Loucy (cell line): ENCODE measurements around the gene SSTR5.

Experiments
- H2AFZ ChIP-seq: fragments of 200-600 bp; sonication (generic); 2 replicates; pipeline ENCODE4 v1.6.0; 2016; ENCODE audit warnings: antibody characterized with exemption, mild to moderate bottlenecking, low read length, moderate library complexity
- H3F3A ChIP-seq: fragments of 200-600 bp; 2 replicates; pipeline ENCODE4 v1.6.0; 2016; ENCODE audit warnings: antibody characterized with exemption, low read depth, mild to moderate bottlenecking
- H3K27me3 ChIP-seq: fragments of 200-600 bp; sonication (generic); 2 replicates; pipeline ENCODE4 v1.6.1; 2014; ENCODE audit warnings: low read length, mild to moderate bottlenecking; ENCODE audit not compliant: insufficient read depth, poor library complexity, severe bottlenecking
- H3K36me3 ChIP-seq: fragments of 200-600 bp; sonication (generic); 2 replicates; pipeline ENCODE4 v1.6.1; 2016; ENCODE audit warnings: low read length; ENCODE audit not compliant: insufficient read depth
- H3K4me1 ChIP-seq: fragments of 200-600 bp; sonication (generic); 2 replicates; pipeline ENCODE4 v1.5.1; 2014; ENCODE audit warnings: low read length, mild to moderate bottlenecking; ENCODE audit not compliant: insufficient read depth, poor library complexity, severe bottlenecking
- H3K4me2 ChIP-seq: fragments of 200-600 bp; sonication (generic); 2 replicates; pipeline ENCODE4 v1.6.0; 2014; ENCODE audit warnings: antibody characterized with exemption, low read length, low read depth, mild to moderate bottlenecking; ENCODE audit not compliant: poor library complexity, severe bottlenecking
- H3K4me3 ChIP-seq: fragments of 200-600 bp; sonication (generic); 2 replicates; pipeline ENCODE4 v1.5.1; 2014; ENCODE audit warnings: low read length, mild to moderate bottlenecking, mixed read lengths; ENCODE audit not compliant: poor library complexity, severe bottlenecking
- H3K79me2 ChIP-seq: fragments of 200-600 bp; sonication (generic); 2 replicates; pipeline ENCODE4 v1.6.1; 2014; ENCODE audit warnings: low read length; ENCODE audit not compliant: insufficient read depth
- H3K9ac ChIP-seq: fragments of 200-600 bp; sonication (generic); 2 replicates; pipeline ENCODE4 v1.6.0; 2014; ENCODE audit warnings: mild to moderate bottlenecking, low read depth, low read length, moderate library complexity; ENCODE audit not compliant: poor library complexity, severe bottlenecking
- H3K9me2 ChIP-seq: fragments of 200-600 bp; sonication (generic); replicated peaks from 2 replicates; pipeline ENCODE4 v1.6.1; 2016; ENCODE audit warnings: low read depth, low read length, mixed read lengths
- H3K9me3 ChIP-seq: fragments of 200-600 bp; sonication (generic); 2 replicates; pipeline ENCODE4 v1.6.1; 2014; ENCODE audit warnings: mild to moderate bottlenecking, antibody characterized with exemption, low read length, low read depth; ENCODE audit not compliant: insufficient read depth
- H4K20me1 ChIP-seq: fragments of 200-600 bp; sonication (generic); 2 replicates; pipeline ENCODE4 v1.6.0; 2014; ENCODE audit warnings: antibody characterized with exemption, low read length, mild to moderate bottlenecking; ENCODE audit not compliant: insufficient read depth, poor library complexity, severe bottlenecking
- CTCF ChIP-seq: fragments of 200-600 bp; sonication (generic); conservative IDR thresholded peaks from 2 replicates; pipeline ENCODE4 v1.5.1; 2014; ENCODE audit warnings: mild to moderate bottlenecking, antibody characterized with exemption, low read length
- EZH2phosphoT487 ChIP-seq: fragments of 200-600 bp; IDR thresholded peaks from 2 replicates; pipeline ENCODE4 v1.6.1; 2018; ENCODE audit warnings: antibody characterized with exemption, mild to moderate bottlenecking, moderate library complexity, borderline replicate concordance

Gene SSTR5

GRCh38 chr16:1030473-1030901 lies 42.1 kb upstream of the SSTR5 start:
- Histone ChIP-seq H3K4me2 (no peak overlapping the region), H3K9me2 (no peaks in the 10 kb centered on the region), H3K36me3 (no peaks in the 10 kb centered on the region), H3K27me3 (no peaks in the 10 kb centered on the region), H3F3A (no peaks in the 10 kb centered on the region), H3K9ac (no peak overlapping the region), H3K4me1 (no peaks in the 10 kb centered on the region), H3K4me3 (no peak overlapping the region), H3K9me3 (no peaks in the 10 kb centered on the region), H3K79me2 (no peaks in the 10 kb centered on the region), H4K20me1 (no peaks in the 10 kb centered on the region), H2AFZ (no peak overlapping the region)
- no peak for TF ChIP-seq CTCF
- TF ChIP-seq EZH2phosphoT487: no peak

- H3K27me3 ChIP-seq: no peaks in the 10 kb centered on the region
- no peaks in the 10 kb centered on the region for H3K9me2 ChIP-seq
- H3K9ac ChIP-seq: no peak overlapping the region
- H3K4me2 ChIP-seq: no peak overlapping the region
- H3K4me3 ChIP-seq: no peak overlapping the region
- no peaks in the 10 kb centered on the region for H3K36me3 ChIP-seq
- no peaks in the 10 kb centered on the region for H3K4me1 ChIP-seq
- H3K9me3 ChIP-seq: no peaks in the 10 kb centered on the region
- no peaks in the 10 kb centered on the region for H3K79me2 ChIP-seq
- H3F3A ChIP-seq: no peaks in the 10 kb centered on the region
- no peak overlapping the region for H2AFZ ChIP-seq
- TF ChIP-seq CTCF (no peak), EZH2phosphoT487 (no peak)
- no peaks in the 10 kb centered on the region for H4K20me1 ChIP-seq
Observed at GRCh38 chr16:1031666-1032065, 40.9 kb upstream of the SSTR5 start.

- H3K27me3 ChIP-seq: no peaks in the 10 kb centered on the region
- H2AFZ ChIP-seq: no peak overlapping the region
- no peaks in the 10 kb centered on the region for H3K4me1 ChIP-seq
- no peaks in the 10 kb centered on the region for H4K20me1 ChIP-seq
- no peaks in the 10 kb centered on the region for H3F3A ChIP-seq
- H3K9me2 ChIP-seq: no peaks in the 10 kb centered on the region
- no peak overlapping the region for H3K4me2 ChIP-seq
- no peak overlapping the region for H3K9ac ChIP-seq
- H3K79me2 ChIP-seq: no peaks in the 10 kb centered on the region
- H3K36me3 ChIP-seq: no peaks in the 10 kb centered on the region
- TF ChIP-seq EZH2phosphoT487 (no peak), CTCF (no peak)
- H3K9me3 ChIP-seq: no peaks in the 10 kb centered on the region
- H3K4me3 ChIP-seq: no peak overlapping the region
Observed at GRCh38 chr16:1032607-1033006, 39.9 kb upstream of the SSTR5 start.
